22Rv1 (cell line): ENCODE results near the gene ZNF486.
"Not testable (repeated sequence)": the region's sequence is repeated elsewhere in the genome, so short reads cannot be mapped to it uniquely, and the experiment has no call there.

ENCODE experiments used
- H3K27ac ChIP-seq: fragments of 450-650 bp; 2 replicates; pipeline ENCODE4 v1.5.1; 2017
- ZFX ChIP-seq: fragments of 450-650 bp; IDR thresholded peaks from 2 replicates; pipeline ENCODE4 v1.6.1; 2017; ENCODE audit warnings: antibody characterized with exemption, borderline replicate concordance
- TF ChIP-seq, protein P1 (sequence below): fragments of 450-650 bp; IDR thresholded peaks from 2 replicates; pipeline ENCODE4 v1.5.1; 2017; ENCODE audit warnings: mild to moderate bottlenecking

The ZNF486 gene

DNA sequence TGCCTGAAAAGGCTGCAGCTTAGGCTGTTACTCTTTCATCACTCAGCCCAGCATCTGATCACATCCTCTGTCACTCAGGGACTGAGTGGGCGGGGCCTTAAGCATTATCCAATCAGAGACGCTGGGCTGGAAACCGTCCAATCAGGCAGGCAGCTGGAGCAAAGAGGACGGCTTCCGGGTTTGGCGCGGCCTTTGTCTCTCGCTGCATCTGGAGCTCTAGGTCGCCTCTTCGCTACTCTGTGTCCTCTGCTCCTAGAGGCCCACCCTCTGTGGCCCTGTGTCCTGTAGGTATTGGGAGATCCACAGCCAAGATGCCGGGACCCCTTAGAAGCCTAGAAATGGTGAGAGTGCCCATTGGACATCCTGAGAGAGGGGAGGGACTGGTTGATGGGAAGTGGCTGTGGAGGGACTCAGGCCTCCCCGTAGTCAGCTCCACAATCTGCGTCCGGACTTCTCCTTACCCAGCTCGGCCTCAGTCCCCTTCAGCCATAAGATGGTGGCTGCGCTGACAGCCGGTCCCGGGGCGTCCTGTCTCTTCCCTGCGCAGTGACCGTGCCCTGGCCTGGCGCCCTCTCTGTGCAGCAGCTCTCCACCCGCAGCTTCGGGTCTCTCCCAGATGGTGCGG lies at the start of gene ZNF486:
ZNF486 (plus strand) TSS at position 195 of the 625 bp plus-strand sequence; CDS start at position 312, 117 bp downstream.
- TF ChIP-seq, protein P1, sequence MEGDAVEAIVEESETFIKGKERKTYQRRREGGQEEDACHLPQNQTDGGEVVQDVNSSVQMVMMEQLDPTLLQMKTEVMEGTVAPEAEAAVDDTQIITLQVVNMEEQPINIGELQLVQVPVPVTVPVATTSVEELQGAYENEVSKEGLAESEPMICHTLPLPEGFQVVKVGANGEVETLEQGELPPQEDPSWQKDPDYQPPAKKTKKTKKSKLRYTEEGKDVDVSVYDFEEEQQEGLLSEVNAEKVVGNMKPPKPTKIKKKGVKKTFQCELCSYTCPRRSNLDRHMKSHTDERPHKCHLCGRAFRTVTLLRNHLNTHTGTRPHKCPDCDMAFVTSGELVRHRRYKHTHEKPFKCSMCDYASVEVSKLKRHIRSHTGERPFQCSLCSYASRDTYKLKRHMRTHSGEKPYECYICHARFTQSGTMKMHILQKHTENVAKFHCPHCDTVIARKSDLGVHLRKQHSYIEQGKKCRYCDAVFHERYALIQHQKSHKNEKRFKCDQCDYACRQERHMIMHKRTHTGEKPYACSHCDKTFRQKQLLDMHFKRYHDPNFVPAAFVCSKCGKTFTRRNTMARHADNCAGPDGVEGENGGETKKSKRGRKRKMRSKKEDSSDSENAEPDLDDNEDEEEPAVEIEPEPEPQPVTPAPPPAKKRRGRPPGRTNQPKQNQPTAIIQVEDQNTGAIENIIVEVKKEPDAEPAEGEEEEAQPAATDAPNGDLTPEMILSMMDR, result no peak
- no peak for TF ChIP-seq ZFX
- no peak within 1 kb of the TSS for H3K27ac ChIP-seq

- not testable (repeated sequence) for H3K27ac ChIP-seq
Observed at GRCh38 chr19:20118064-20118839, 48.8 kb upstream of the ZNF486 start.

DNA sequence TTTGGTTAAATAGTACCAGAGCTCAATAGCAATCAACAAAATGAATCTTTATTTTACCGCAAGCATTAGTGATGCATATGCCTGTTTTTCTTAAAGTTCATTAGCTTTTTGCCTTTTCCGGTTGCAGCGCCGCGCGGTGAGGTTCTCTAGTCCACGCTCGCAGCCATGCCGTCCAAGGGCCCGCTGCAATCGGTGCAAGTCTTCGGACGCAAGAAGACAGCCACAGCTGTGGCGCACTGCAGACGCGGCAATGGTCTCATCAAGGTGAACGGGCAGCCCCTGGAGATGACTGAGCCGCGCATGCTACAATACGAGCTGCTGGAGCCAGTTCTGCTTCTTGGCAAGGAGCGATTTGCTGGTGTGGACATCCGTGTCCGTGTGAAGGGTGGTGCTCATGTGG lies 42.1 kb upstream of the ZNF486 start:
- TF ChIP-seq ZFX, result no peak
- TF ChIP-seq, protein P1, result no peak
- H3K27ac ChIP-seq, result no peak overlapping the region

DNA sequence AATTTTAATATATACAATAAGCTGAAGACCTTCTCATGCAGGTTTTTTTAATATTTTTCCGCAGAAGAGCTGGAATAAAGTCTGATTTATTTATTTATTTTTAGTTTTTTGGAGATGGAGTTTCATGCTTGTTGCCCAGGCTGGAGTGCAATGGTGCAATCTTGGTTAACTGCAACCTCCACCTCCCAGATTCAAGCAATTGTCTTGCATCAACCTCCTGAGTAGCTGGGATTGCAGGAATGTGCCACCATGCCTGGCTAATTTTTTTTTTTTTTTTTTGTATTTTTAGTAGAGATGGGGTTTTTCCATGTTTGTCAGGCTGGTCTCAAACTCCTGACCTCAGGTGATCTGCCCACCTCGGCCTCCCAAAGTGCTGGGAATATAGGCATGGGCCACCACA lies 34.1 kb upstream of the ZNF486 start:
- H3K27ac ChIP-seq, result not testable (repeated sequence)

- not testable (repeated sequence) for H3K27ac ChIP-seq
Observed at GRCh38 chr19:20137714-20138113, 29.3 kb upstream of the ZNF486 start.

DNA sequence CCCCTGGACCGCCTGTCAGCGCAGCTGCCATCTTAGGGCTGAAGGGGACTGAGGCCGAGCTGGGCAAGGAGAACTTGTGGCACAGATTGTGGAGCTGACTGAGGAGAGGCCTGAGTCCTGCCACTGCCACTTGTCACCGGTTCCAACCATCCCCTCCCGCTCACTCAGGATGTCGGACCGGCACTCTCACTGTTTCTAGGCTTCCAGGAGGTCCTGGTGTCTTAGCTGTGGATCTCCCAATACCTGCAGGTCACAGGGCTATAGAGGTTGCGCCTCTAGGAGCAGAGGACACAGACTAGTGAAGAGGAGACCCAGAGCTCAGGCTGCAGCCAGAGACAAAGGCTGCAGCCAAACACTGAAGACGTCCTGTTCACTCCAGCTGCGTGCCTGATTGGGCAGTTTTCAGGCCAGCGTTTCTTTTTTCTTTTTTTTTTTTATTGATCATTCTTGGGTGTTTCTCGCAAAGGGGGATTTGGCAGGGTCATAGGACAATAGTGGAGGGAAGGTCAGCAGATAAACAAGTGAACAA lies 15.3 kb upstream of the ZNF486 start:
- H3K27ac ChIP-seq, result no peak overlapping the region
- no peak for TF ChIP-seq ZFX
- TF ChIP-seq, protein P1, result no peak

DNA sequence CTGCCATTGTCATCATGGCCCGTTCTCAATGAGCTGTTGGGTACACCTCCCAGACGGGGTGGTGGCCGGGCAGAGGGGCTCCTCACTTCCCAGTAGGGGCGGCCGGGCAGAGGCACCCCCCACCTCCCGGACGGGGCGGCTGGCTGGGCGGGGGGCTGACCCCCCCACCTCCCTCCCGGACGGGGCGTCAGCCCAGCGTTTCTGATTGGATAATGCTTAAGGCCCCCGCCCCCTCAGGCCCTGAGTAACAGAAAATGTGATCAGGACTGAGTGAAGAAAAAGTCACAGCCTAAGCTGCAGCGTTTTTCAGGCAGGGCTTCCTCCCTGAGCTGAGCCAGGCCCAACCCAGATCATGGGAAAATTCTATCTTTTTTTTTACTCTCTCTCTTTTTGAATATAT lies 14.5 kb upstream of the ZNF486 start:
- not testable (repeated sequence) for H3K27ac ChIP-seq

DNA sequence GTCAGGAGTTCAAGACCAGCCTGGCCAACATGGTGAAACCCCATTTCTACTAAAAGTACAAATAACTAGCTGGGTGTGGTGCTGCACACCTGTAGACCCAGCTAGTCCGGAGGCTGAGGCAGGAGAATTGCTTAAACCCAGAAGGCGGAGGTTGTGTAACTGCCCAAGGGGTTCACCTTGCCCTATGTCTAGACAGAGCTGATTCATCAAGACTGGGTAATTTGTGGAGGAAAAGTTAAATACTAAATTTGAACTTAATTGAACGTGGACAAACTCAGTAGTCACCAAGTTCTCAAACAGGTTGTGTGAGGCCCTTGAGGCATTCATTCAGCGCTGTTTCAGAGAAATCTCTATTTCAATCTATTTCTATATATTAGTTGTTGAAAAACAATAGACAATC lies 13.7 kb upstream of the ZNF486 start:
- H3K27ac ChIP-seq, result no peak overlapping the region
- no peak for TF ChIP-seq ZFX
- TF ChIP-seq, protein P1, result no peak

- H3K27ac ChIP-seq, result no peak overlapping the region
- no peak for TF ChIP-seq ZFX
- TF ChIP-seq, protein P1, result no peak
Observed at GRCh38 chr19:20154636-20155035, 12.4 kb upstream of the ZNF486 start.
